Endothelial cell of umbilical vein (primary cell): ENCODE measurements around the gene WNT2. TPM values are rescaled to one million over a fixed set of nuclear protein-coding genes. Genes with fewer than 3 reads are reported as not detected.

ENCODE experiments used
- BruUV-seq: library from RNA; stranded (reverse); fragments of 400-500 nt; replicated peaks from 2 replicates; lab custom pipeline; 2021; lab: Mats Ljungman, UMichigan
- CTCF ChIA-PET: fragments of 300-600, 350-600 bp; sonication (Branson Sonifier 250); formaldehyde crosslinking; loops from one replicate; lab custom pipeline; 2021; ENCODE audit warnings: antibody characterized with exemption, inconsistent platforms; lab: Charles Lee
- POLR2A ChIA-PET: fragments of 300-600, 350-600 bp; sonication (Branson Sonifier 250); formaldehyde crosslinking; loops from one replicate; lab custom pipeline; 2021; ENCODE audit warnings: antibody characterized with exemption, inconsistent platforms; lab: Charles Lee
- DNase-seq: peaks from one replicate; pipeline ENCODE4 v3.0.0-alpha.2; 2011; ENCODE audit warnings: low read depth, low spot score
- FAIRE-seq: peaks from 2 replicates; lab custom pipeline; 2011; peaks lifted over from hg19 to GRCh38; lab: Jason Lieb, UNC
- H2AFZ ChIP-seq: 2 replicates; pipeline ENCODE4 v1.6.0; 2012; ENCODE audit warnings: low read depth, low read length, control low read depth, inconsistent platforms
- H3K27ac ChIP-seq: 2 replicates; pipeline ENCODE4 v1.5.1; 2011; ENCODE audit warnings: low read depth, mild to moderate bottlenecking, control low read depth, low read length, moderate library complexity; ENCODE audit not compliant: insufficient read depth
- H3K27me3 ChIP-seq, 2 experiments: 2 replicates each; pipeline versions ENCODE4 v1.6.0 to v1.6.1; 2011; ENCODE audit warnings: low read length in 2 of 2, mixed read lengths in 1 of 2; ENCODE audit not compliant: control insufficient read depth in 2 of 2, insufficient read depth in 2 of 2
- H3K36me3 ChIP-seq, 2 experiments: 2 replicates in 1 of 2; 3 replicates in 1 of 2; pipeline ENCODE4 v1.5.1; 2011; ENCODE audit warnings: low read length in 2 of 2, mild to moderate bottlenecking in 1 of 2, moderate library complexity in 1 of 2; ENCODE audit not compliant: control insufficient read depth in 2 of 2, insufficient read depth in 2 of 2; ENCODE audit errors: extremely low read depth in 1 of 2
- H3K4me1 ChIP-seq: 3 replicates; pipeline ENCODE4 v1.5.1; 2011; ENCODE audit warnings: mild to moderate bottlenecking, low read length; ENCODE audit not compliant: control insufficient read depth, insufficient read depth; ENCODE audit errors: extremely low read depth
- H3K4me2 ChIP-seq: 2 replicates; pipeline ENCODE4 v1.6.1; 2011; ENCODE audit warnings: low read length, control low read depth, mixed read lengths; ENCODE audit not compliant: insufficient read depth
- H3K4me3 ChIP-seq, 3 experiments: fragments of 200-600 bp in 1 of 3; sonication (generic), shearing (Covaris generic) in 1 of 3; replicated peaks in 1 of 3; 2 replicates each; pipeline ENCODE4 v1.5.1; 2011 to 2016; ENCODE audit warnings: control low read depth in 3 of 3, low read length in 3 of 3, mild to moderate bottlenecking in 2 of 3, inconsistent platforms in 1 of 3, low read depth in 1 of 3, moderate library complexity in 1 of 3; ENCODE audit not compliant: insufficient read depth in 1 of 3
- H3K79me2 ChIP-seq: 2 replicates; pipeline ENCODE4 v1.6.0; 2012; ENCODE audit warnings: low read length, inconsistent platforms; ENCODE audit not compliant: control insufficient read depth, insufficient read depth
- H3K9ac ChIP-seq: replicated peaks from 2 replicates; pipeline ENCODE3; 2011; ENCODE audit warnings: low read length, control low read depth; ENCODE audit not compliant: insufficient read depth; ENCODE audit errors: extremely low read depth
- H3K9me1 ChIP-seq: replicated peaks from 3 replicates; pipeline ENCODE4 v1.6.0; 2011; ENCODE audit warnings: mild to moderate bottlenecking, low read length; ENCODE audit not compliant: control insufficient read depth, insufficient read depth; ENCODE audit errors: extremely low read depth
- H3K9me3 ChIP-seq: replicated peaks from 2 replicates; pipeline ENCODE4 v1.5.1; 2012; ENCODE audit warnings: low read length, inconsistent platforms; ENCODE audit not compliant: control insufficient read depth, insufficient read depth
- H4K20me1 ChIP-seq: replicated peaks from 2 replicates; pipeline ENCODE3; 2011; ENCODE audit warnings: mild to moderate bottlenecking, low read length; ENCODE audit not compliant: control insufficient read depth, insufficient read depth; ENCODE audit errors: extremely low read depth
- CTCF ChIP-seq, 2 donors: IDR thresholded peaks; 1 replicate in 1 of 2; 2 replicates in 1 of 2; pipeline ENCODE4 v1.5.1; 2011; ENCODE audit warnings: low read length in 2 of 2, mild to moderate bottlenecking in 2 of 2, moderate library complexity in 2 of 2, control low read depth in 1 of 2, inconsistent platforms in 1 of 2, low read depth in 1 of 2; ENCODE audit not compliant: insufficient read depth in 1 of 2; ENCODE audit errors: extremely low read depth in 1 of 2
- EZH2 ChIP-seq: IDR thresholded peaks from 2 replicates; pipeline ENCODE4 v1.6.1; 2012; ENCODE audit warnings: borderline replicate concordance, low read depth, mild to moderate bottlenecking, moderate library complexity, low read length, inconsistent platforms; ENCODE audit not compliant: severe bottlenecking
- FOS ChIP-seq: IDR thresholded peaks from 2 replicates; pipeline ENCODE4 v1.6.1; 2011; ENCODE audit warnings: mild to moderate bottlenecking, low read length, moderate library complexity, borderline replicate concordance; ENCODE audit not compliant: insufficient read depth
- GATA2 ChIP-seq: IDR thresholded peaks from 2 replicates; pipeline ENCODE4 v1.7.0; 2011; ENCODE audit warnings: low read depth, mild to moderate bottlenecking, moderate library complexity, mixed read lengths, low read length; ENCODE audit not compliant: insufficient read length, insufficient read depth
- JUN ChIP-seq: IDR thresholded peaks from 2 replicates; pipeline ENCODE4 v1.6.1; 2011; ENCODE audit warnings: borderline replicate concordance, low read depth; ENCODE audit not compliant: insufficient read length, insufficient read depth
- MAX ChIP-seq: IDR thresholded peaks from 2 replicates; pipeline ENCODE4 v1.6.1; 2011; ENCODE audit not compliant: insufficient read depth, insufficient read length
- MYC ChIP-seq: IDR thresholded peaks from one replicate; pipeline ENCODE4 v1.6.1; 2011; ENCODE audit warnings: mild to moderate bottlenecking, low read depth, low read length
- POLR2A ChIP-seq: IDR thresholded peaks from 2 replicates; pipeline ENCODE4 v1.6.1; 2012; ENCODE audit warnings: low read depth, mild to moderate bottlenecking, control low read depth, low read length
- POLR2AphosphoS5 ChIP-seq: IDR thresholded peaks from 2 replicates; pipeline ENCODE4 v1.6.1; 2012; ENCODE audit warnings: low read depth, mild to moderate bottlenecking, control low read depth, low read length, moderate library complexity; ENCODE audit not compliant: insufficient read depth
- dilution Hi-C: fragments of 300-500 bp; cut with MboI; formaldehyde crosslinking; loops from one replicate; pipeline ENCODE4 v1.15.0; 2019; ENCODE audit warnings: low sequenced_read_pairs; ENCODE audit not compliant: extremely low pct_ligation_motif_present
- intact Hi-C: fragments of 100-400 bp; cut with micrococcal nuclease; formaldehyde crosslinking; loops from one replicate; pipeline ENCODE4 v1.10.0; 2022
- polyA plus RNA-seq, 4 experiments: library from polyadenylated mRNA; depleted of rRNA in 3 of 4; stranded (reverse) in 3 of 4; unstranded in 1 of 4; fragments of >200 nt; gene quantifications; 2 replicates each; pipeline versions ENCODE4 v1.2.1 to v1.2.3, GENCODE V29; 2011 to 2012; ENCODE audit warnings: missing spikeins in 1 of 4
- total RNA-seq: library from RNA; stranded (reverse); gene quantifications from 2 replicates; pipeline ENCODE4 v1.2.3, GENCODE V29; 2021

Gene WNT2
- total and polyA plus RNA-seq, 2 donors (not counting 3 experiments of a cell fraction or from before 2014, with no cell fraction given): not detected

GRCh38 chr7:117362294-117362888 lies 39.5 kb upstream of the WNT2 start:
- Histone ChIP-seq H3K79me2 (no peaks in the 10 kb centered on the region), H3K9me1 (no peaks in the 10 kb centered on the region), H3K4me2 (no peak overlapping the region), H3K4me1 (no peaks in the 10 kb centered on the region), H3K4me3 (no peak overlapping the region), H3K9ac (no peak overlapping the region), H3K27me3 (no peaks in the 10 kb centered on the region), H2AFZ (no peak overlapping the region), H4K20me1 (no peaks in the 10 kb centered on the region), H3K27ac (no peak overlapping the region), H3K36me3 (no peaks in the 10 kb centered on the region), H3K9me3 (no peaks in the 10 kb centered on the region)
- dilution Hi-C loops (no loop called here), intact Hi-C loops (no loop called here)
- ChIA-PET CTCF (interaction anchor here (1.4 kb wide), 1 partner anchor 16 kb away, joined by 3 read pairs; no protein-coding TSS in a partner anchor), POLR2A (no interaction called here)
- FAIRE-seq (no peak), DNase-seq (no peak)
- TF ChIP-seq POLR2AphosphoS5 (no peak), FOS (no peak), MYC (no peak), EZH2 (no peak), CTCF (IDR thresholded peaks at IDR 0.05; ENCODE audit: extremely low read depth in 1 of 2, insufficient read depth in 1 of 2, low read depth in 1 of 2, low read length in 2 of 2) (no peak), JUN (no peak), GATA2 (no peak), POLR2A (no peak), MAX (no peak)
- BruUV-seq: no TSS peak
